ENCODE results near the gene CYP27A1. TPM values are rescaled to one million over a fixed set of nuclear protein-coding genes. Genes with fewer than 3 reads are reported as not detected.

CYP27A1 gene
- total RNA-seq, 1 experiment from 2014 or later: 0.94 TPM

DNA sequence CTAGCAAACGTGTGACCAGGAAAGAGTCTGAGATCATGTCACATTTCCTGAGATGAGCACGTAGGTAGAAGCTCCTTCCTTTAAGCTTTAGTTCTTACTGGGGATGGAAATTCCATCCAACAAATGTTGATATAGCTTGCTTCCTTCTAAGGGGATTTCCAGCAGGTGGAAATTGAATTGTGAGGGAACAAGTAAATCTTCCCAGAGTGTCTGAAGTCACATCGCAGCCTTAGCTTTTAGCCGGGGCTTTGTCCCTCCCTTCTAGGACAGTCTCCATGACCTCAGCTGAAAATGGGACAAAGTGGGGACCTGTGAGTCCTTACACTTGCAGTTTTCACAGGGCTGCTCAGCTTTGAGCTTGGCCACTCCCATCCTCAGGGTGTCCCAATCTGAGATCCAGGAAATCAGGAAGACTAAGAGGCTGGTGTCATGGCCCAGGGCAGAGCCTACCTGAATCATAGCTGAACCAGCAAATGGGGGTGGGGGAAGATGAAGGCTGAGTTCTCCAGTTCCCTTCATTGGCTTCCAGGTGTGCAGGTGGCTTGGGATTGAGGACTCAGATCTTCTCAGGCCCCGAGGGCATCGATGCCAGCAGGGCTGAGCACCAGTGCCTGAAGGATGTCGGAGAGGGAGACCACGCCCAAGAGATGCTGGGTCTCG lies 41.4 kb downstream of the CYP27A1 start:
- H3K36me3 ChIP-seq (ENCODE audit: low read depth): no peaks in the 10 kb centered on the region
- no TSS peak for BruUV-seq (replicated peaks)
- H3K4me2 ChIP-seq: no peak overlapping the region
- no peaks in the 10 kb centered on the region for H3K4me1 ChIP-seq (replicated peaks; ENCODE audit: insufficient read depth)
- TF ChIP-seq, protein P1, sequence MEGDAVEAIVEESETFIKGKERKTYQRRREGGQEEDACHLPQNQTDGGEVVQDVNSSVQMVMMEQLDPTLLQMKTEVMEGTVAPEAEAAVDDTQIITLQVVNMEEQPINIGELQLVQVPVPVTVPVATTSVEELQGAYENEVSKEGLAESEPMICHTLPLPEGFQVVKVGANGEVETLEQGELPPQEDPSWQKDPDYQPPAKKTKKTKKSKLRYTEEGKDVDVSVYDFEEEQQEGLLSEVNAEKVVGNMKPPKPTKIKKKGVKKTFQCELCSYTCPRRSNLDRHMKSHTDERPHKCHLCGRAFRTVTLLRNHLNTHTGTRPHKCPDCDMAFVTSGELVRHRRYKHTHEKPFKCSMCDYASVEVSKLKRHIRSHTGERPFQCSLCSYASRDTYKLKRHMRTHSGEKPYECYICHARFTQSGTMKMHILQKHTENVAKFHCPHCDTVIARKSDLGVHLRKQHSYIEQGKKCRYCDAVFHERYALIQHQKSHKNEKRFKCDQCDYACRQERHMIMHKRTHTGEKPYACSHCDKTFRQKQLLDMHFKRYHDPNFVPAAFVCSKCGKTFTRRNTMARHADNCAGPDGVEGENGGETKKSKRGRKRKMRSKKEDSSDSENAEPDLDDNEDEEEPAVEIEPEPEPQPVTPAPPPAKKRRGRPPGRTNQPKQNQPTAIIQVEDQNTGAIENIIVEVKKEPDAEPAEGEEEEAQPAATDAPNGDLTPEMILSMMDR (conservative IDR thresholded peaks at IDR 0.05): no peak
- TF ChIP-seq EZH2 (IDR thresholded peaks at IDR 0.05; ENCODE audit: low read depth): no peak
- intact Hi-C loops (cut with micrococcal nuclease; ENCODE audit: unreplicated experiment): no loop called here
- H2AFZ ChIP-seq: no peak overlapping the region
- no peak overlapping the region for H3K4me3 ChIP-seq
- 0 out of 2 replicates have a peak, but pooled peaks cover 2% of the 10 kb centered on the region for H3F3A ChIP-seq (ENCODE audit: insufficient read depth, low read depth)
- H3K9me3 ChIP-seq (ENCODE audit: insufficient read depth, low read depth): no peaks in the 10 kb centered on the region
- H3K27me3 ChIP-seq (ENCODE audit: insufficient read depth, low read depth): no peaks in the 10 kb centered on the region; the same call in 1 of the 2 replicates
- H3K9me2 ChIP-seq (ENCODE audit: insufficient read depth): no peaks in the 10 kb centered on the region
- H4K20me1 ChIP-seq (ENCODE audit: insufficient read depth): no peaks in the 10 kb centered on the region
- DNase-seq: no peak
- POLR2A ChIA-PET (ENCODE audit: unreplicated experiment): no interaction called here
- CTCF ChIA-PET: interaction anchor here (0.7 kb wide), 1 partner anchor 24 kb away, joined by 3 read pairs; no protein-coding TSS in a partner anchor
- H3K27ac ChIP-seq: no peak overlapping the region
- no peaks in the 10 kb centered on the region for H3K79me2 ChIP-seq (ENCODE audit: low read depth)

- Histone ChIP-seq H4K20me1 (ENCODE audit: insufficient read depth) (no peaks in the 10 kb centered on the region), H3K27me3 (ENCODE audit: insufficient read depth, low read depth) (no peaks in the 10 kb centered on the region; the same call in 1 of the 2 replicates), H3K27ac (no peak overlapping the region), H2AFZ (no peak overlapping the region), H3K9me3 (ENCODE audit: insufficient read depth, low read depth) (no peaks in the 10 kb centered on the region), H3K79me2 (ENCODE audit: low read depth) (no peaks in the 10 kb centered on the region), H3F3A (ENCODE audit: insufficient read depth, low read depth) (0 out of 2 replicates have a peak, but pooled peaks cover under 1% of the 10 kb centered on the region), H3K36me3 (ENCODE audit: low read depth) (no peaks in the 10 kb centered on the region), H3K4me1 (replicated peaks; ENCODE audit: insufficient read depth) (no peaks in the 10 kb centered on the region), H3K9me2 (ENCODE audit: insufficient read depth) (no peaks in the 10 kb centered on the region), H3K4me2 (no peak overlapping the region), H3K4me3 (no peak overlapping the region)
- ChIA-PET POLR2A (ENCODE audit: unreplicated experiment) (no interaction called here), CTCF (no interaction called here)
- intact Hi-C loops (cut with micrococcal nuclease; ENCODE audit: unreplicated experiment): no loop called here
- DNase-seq: no peak
- TF ChIP-seq, protein P1 (conservative IDR thresholded peaks at IDR 0.05): no peak
- no TSS peak for BruUV-seq (replicated peaks)
These were observed 42.1 kb downstream of the CYP27A1 start for GRCh38 chr2:218824004-218824403.

GRCh38 chr2:218826791-218827190 lies 44.8 kb downstream of the CYP27A1 start:
- CTCF ChIA-PET: no interaction called here
- BruUV-seq (replicated peaks): no TSS peak
- intact Hi-C loops (cut with micrococcal nuclease; ENCODE audit: unreplicated experiment): no loop called here
- POLR2A ChIA-PET (ENCODE audit: unreplicated experiment): no interaction called here
- Histone ChIP-seq H3K79me2 (ENCODE audit: low read depth) (no peaks in the 10 kb centered on the region), H3K27ac (no peak overlapping the region), H3K9me3 (ENCODE audit: insufficient read depth, low read depth) (no peaks in the 10 kb centered on the region), H4K20me1 (ENCODE audit: insufficient read depth) (no peaks in the 10 kb centered on the region), H3K27me3 (ENCODE audit: insufficient read depth, low read depth) (no peaks in the 10 kb centered on the region; the same call in 1 of the 2 replicates), H3F3A (ENCODE audit: insufficient read depth, low read depth) (no peaks in the 10 kb centered on the region), H3K9me2 (ENCODE audit: insufficient read depth) (no peaks in the 10 kb centered on the region), H3K4me1 (replicated peaks; ENCODE audit: insufficient read depth) (peaks cover 4% of the 10 kb centered on the region; the same call in 1 of the 2 replicates), H3K4me3 (no peak overlapping the region), H3K36me3 (ENCODE audit: low read depth) (no peaks in the 10 kb centered on the region), H3K4me2 (no peak overlapping the region), H2AFZ (no peak overlapping the region)
- DNase-seq: no peak
- TF ChIP-seq EZH2 (IDR thresholded peaks at IDR 0.05; ENCODE audit: low read depth): no peak
- TF ChIP-seq, protein P1 (conservative IDR thresholded peaks at IDR 0.05): no peak

Measured in PC-9 (cell line).